GM13977 (cell line): Measurements from ENCODE around the gene POLR2J.
A peak's percentile ranks its signal among the peaks of the same experiment; 100 is the strongest.
"Not testable (repeated sequence)": the region's sequence is repeated elsewhere in the genome, so short reads cannot be mapped to it uniquely, and the experiment has no call there.

Experiments used
- DNase-seq: peaks from one replicate; pipeline ENCODE4 v3.0.0; 2012; ENCODE audit warnings: low spot score
- in situ Hi-C: fragments of 300-500 bp; cut with MboI; formaldehyde crosslinking; loops from one replicate; pipeline ENCODE4 v1.12.0; 2022; ENCODE audit warnings: low sequenced_read_pairs, low pct_unique_long_range_greater_than_20kb, mixed read lengths, inconsistent platforms; ENCODE audit not compliant: unreplicated experiment
- TF ChIP-seq, protein P1 (sequence below): IDR thresholded peaks from 2 replicates; pipeline ENCODE4 v1.5.1; 2012; ENCODE audit warnings: mild to moderate bottlenecking, control low read depth; ENCODE audit not compliant: insufficient read depth; ENCODE audit errors: extremely low read depth, missing control alignments

POLR2J gene

DNA sequence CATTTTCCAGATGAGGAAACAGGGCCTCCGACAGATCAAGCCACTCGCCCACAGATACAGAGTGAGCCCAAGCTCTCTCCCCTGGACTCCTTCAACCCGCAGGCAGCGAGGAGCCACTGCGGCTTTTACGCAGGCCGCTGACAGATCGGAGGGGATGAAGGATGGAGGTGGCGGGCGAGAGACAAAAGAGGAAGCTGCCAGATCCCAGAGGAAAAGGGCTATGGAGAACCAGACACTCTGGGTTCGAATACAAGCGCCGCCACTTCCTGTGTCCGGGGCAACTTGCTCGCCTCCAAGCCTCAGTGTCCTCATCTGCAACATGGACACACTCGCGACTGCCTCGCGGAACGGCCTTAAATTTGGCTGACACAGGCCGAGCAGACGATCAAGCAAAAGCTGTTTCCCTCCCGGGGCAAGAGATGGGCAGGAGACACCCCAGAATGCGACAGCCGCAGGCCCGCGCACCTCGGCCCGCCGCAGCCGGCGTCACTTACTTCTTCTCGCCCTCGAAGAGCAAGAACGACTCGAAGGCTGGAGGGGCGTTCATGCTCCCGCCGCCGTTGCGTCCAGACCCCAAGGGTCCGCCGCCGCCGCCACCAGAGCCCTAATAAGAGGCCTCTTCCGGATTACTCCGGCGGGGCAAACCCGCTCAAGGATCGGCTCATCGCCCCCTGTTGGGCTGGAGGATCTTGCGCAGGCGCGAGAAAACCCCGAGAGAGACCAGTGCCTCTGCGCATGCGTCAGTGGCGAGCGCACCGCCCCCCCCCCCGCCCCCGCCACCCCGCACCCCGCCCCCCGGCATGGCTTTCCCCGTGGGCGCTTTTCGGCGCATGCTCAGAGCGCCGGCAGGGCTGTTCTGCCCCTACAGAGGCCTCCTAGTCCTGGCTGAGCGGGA, at the start of gene POLR2J:
Gene POLR2J, minus strand, starts transcription at position 609 of the 895 bp plus-strand sequence. Its CDS starts 62 bp downstream, at position 547.
- DNase-seq, in situ Hi-C loops: not testable (repeated sequence)
- TF ChIP-seq, protein P1, sequence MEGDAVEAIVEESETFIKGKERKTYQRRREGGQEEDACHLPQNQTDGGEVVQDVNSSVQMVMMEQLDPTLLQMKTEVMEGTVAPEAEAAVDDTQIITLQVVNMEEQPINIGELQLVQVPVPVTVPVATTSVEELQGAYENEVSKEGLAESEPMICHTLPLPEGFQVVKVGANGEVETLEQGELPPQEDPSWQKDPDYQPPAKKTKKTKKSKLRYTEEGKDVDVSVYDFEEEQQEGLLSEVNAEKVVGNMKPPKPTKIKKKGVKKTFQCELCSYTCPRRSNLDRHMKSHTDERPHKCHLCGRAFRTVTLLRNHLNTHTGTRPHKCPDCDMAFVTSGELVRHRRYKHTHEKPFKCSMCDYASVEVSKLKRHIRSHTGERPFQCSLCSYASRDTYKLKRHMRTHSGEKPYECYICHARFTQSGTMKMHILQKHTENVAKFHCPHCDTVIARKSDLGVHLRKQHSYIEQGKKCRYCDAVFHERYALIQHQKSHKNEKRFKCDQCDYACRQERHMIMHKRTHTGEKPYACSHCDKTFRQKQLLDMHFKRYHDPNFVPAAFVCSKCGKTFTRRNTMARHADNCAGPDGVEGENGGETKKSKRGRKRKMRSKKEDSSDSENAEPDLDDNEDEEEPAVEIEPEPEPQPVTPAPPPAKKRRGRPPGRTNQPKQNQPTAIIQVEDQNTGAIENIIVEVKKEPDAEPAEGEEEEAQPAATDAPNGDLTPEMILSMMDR = peak; percentile 46

- in situ Hi-C loops, DNase-seq: not testable (repeated sequence)
Observed at GRCh38 chr7:102527822-102528793, 49.4 kb upstream of the POLR2J start.

- DNase-seq, in situ Hi-C loops: not testable (repeated sequence)
Observed at GRCh38 chr7:102527182-102527581, 48.5 kb upstream of the POLR2J start.

GRCh38 chr7:102524803-102525202, 46.1 kb upstream of the POLR2J start:
- DNase-seq, in situ Hi-C loops: not testable (repeated sequence)

DNA sequence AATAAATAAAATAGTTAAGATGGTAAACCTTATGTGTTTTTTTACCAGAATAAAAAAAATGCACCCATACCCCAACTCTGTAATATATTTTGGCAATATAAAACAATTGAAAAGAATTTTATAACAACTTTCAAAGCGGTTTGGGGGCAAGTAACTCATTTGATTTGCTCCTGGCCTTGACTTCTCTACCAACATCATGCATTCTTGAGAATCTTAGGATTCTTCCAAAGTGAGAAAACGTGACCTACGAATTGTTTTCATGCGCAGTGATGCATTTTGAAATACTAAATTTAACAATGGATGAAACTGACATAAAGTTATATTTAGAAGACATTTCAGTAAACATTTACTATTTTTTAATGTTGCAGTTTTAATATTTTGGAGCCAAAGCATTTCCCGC, 42.1 kb upstream of the POLR2J start:
- DNase-seq, in situ Hi-C loops: not testable (repeated sequence)

DNA sequence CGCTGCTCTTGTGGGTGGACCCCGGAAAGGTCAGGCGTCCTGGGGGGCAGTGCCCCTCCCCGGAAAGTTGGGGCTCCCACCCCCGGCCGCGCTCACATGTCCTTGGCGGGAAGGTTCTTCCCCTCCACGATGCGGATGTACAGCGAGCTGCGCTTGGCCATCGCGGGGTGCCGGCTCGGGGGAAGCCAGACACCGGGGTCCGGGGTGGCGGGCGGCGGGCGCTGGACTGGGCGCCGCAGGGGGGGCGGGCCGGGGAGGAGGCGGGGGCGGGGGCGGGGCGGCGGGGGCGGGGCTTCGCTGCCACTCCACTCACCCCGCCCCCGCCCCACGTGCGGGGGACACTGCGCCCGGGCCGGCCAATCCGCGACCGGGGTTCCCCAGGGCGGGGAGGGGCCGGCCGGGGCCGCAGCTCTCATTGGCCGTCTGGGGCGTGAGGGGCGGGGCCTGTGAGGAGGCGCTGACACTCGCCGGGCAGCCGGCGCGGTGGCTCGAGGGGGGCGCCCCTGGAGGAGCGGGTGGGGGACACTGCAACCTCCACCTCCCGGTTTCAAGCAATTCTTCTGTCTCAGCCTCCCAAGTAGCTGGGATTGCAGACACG, 38.9 kb upstream of the POLR2J start, which contains the start of gene RASA4B:
Gene RASA4B, minus strand, starts transcription at position 228 of the 598 bp plus-strand sequence. Its CDS starts 67 bp downstream, at position 161.
- DNase-seq, in situ Hi-C loops: not testable (repeated sequence)

- in situ Hi-C loops, DNase-seq: not testable (repeated sequence)
Observed at GRCh38 chr7:102516951-102517350, 38.2 kb upstream of the POLR2J start.

GRCh38 chr7:102515889-102516288, 37.2 kb upstream of the POLR2J start:
- DNase-seq, in situ Hi-C loops: not testable (repeated sequence)

DNA sequence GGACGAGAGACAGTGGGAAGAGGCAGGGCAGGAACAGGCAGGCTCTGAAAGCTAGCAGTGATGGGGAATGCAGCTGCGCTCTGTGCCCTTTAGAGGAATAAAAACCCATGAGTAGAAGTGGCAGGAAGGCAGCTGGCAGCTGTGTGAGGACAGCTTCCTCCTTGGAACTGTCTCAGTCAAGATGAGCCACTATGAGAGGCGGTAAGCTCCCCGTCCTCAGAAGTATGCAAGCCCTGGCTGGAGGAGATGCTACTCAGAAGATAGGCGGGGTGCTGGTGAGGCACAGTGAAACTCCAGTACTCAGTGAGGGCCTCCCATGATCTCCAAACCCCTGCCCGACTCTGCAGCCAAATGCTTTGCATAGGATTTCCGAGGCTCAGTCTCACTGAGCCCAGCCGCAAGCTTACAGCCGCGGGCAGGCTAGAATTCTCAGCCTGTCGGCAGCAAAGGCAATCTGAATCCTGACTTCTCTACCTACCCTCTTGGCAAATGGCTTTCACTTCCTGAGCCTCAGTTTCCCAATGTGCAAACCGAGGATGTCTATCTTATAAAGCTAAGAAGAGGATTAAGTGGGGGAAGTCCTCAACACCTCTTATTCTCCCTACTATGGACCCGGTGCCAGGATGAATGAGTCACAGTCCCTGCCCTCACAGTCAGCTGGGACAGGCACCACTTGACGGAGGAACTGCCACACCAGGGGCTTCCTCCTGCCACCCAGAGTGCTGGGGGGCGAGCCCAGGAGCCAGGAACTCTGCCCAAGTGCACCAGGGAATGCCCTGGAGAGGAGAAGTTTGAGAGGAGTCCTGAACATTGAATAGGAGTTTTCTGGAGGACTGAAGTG, 36.4 kb upstream of the POLR2J start:
- in situ Hi-C loops, DNase-seq: not testable (repeated sequence)

DNA sequence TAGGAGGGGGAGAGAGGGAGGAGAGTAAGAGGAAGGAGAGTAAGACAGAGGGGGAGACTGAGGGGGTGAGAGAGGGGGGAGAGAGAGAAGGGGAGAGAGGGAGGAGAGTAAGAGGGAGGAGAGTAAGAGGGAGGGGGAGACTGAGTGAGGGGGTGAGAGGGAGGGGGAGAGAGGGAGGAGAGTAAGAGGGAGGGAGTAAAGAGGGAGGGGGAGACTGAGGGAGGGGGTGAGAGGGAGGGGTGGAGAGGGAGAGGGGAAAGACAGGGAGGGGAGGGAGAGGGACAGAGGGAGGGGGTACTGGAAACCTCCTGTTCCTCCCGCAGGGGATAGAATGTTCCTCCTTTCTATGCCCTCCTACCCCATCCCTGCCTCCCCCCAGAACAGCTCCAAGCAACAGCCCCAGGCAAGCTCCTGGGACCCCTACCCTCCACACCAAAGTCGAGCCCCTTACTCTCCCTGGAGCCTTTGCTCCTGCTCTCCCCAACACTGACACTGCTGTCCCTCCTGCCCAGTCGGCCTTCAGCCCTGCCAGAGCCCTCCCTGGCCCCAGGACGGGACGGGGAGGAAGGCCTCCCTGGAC, 34.0 kb upstream of the POLR2J start:
- DNase-seq, in situ Hi-C loops: not testable (repeated sequence)

DNA sequence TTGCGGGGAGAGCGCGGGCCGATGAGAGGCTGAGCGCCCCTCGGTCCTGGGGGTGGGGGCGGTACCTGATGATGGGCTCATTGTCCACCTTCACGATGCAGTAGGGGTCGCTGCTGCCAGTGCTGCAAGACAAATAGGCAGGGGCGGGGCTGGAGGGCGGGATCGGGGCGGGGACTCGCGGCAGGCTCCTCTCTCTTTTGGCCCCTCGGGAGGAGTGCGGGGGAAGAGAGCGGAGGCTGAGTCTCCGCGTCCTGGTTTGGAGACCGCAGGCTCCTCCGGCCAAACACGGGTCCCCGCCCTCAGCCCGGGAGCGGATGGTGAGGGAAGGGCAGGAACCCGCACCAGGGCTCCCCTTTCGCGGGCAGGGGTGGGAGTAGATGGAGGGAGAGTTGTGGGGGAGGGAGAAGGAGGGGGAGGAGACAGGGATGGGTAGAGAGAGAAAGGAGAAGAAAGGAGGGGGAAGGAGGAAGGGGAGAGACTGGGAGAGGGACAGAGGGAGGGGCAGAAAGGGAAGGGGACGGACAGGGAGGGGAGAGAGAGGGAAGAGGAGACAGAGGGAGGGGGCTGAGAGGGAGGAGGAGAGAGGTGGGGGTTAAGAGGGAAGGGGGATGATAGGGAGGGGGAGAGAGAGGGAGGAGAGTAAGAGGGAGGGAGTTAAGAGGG, 33.3 kb upstream of the POLR2J start:
- DNase-seq, in situ Hi-C loops: not testable (repeated sequence)

DNA sequence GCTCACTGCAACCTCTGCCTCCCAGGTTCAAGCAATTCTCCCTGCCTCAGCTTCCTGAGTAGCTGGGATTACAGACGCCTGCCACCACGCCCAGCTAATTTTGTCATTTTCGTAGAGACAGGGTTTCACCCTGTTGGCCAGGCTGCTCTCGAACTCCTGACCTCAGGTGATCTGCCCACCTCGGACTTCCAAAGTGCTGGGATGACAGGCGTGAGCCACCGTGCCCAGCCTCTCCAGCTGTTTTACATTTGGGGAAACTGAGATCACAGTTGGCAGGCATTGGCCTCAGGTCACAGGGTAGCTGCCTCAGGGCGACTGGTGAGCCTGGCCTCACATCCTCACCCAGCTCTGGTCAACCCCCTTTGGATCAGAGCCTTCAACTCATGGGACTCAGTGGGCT, 31.9 kb upstream of the POLR2J start:
- DNase-seq, in situ Hi-C loops: not testable (repeated sequence)

DNA sequence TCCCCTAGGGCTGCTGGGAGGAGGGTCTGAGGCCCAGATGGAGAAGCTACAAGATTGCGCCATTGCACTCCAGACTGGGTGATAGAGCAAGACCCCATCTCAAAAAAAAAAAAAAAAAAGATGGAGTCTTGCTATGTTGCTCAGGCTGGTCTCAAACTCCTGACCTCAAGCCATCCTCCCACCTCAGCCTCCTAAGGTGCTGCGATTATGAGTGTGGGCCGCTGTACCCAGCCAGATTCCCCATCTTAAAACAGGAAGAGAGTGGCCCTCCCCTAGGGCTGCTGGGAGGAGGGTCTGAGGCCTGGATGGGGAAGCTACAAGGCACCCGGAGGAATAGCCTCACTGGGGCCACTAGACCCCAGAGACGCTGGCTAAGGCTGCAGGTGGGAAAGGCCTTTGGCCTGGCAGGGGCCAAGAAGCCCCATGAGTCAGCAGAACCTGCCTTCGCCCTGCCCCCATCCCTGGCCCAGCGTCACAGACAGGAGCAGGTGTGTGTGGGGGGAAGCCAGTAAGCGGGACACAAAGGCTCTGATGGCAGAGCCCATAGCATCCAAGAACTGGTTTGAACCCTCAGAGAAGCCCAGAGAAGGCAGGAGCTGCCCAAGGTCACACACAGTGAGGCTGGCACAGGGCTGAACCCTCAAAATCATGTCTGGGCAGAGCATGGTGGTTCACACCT, 28.8 kb upstream of the POLR2J start:
- in situ Hi-C loops, DNase-seq: not testable (repeated sequence)
